GM19463 (cell line): Measurements from ENCODE around the gene CDIP1.

Experiments
- ATAC-seq: cut with Tn5 transposase; IDR thresholded peaks from one replicate; pipeline ENCODE4 v1.9.1; 2021; ENCODE audit warnings: mild to moderate bottlenecking, moderate library complexity; ENCODE audit not compliant: unreplicated experiment

The CDIP1 gene

DNA sequence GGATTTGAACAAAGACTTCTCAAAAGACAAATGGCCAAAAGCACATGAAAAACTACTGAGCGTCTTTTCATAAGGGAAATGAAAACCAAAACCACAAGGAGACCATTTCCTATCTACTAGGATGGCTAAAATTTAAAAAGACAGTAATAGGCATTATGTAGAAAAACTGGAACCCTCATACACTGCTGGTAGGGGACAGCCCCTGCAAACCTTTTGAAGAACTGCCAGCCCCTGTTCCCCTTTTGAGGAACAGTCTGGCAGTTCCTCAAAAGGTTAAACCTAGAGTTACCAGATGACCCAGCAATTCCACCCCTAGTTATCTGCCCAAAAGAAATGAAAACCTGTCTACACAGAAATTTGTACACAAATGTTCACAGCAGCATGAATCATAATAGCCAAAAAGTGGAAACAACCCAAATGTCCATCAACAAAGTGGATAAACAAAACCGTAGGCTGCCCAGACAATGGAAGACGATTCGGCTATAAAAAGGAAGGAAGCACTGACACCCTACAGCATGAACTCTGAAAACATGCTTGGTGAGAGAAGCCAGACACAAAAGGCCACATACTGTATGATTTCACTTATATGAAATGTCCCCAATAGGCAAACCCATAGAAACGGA lies 22.9 kb downstream of the CDIP1 start:
- peak; percentile 71 for ATAC-seq

DNA sequence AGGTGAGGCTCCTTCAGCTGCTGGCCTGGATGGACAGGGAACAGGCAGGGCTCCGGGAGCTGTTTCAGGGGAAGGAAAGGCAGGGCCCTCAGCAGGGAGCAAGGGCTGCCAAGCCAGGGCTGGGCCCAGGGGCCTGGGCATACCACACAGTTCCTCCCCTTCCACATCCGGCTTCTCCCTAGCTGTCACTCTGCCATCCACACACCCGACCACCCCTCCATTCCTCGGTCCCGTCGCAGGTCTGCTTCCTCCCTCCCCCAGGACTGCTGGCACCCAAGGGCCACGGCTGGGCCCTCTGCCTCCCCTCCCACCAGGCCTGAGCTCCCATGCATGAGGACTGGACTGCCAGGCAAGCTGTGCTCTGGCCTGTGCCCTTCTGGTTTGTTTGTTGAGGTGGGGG lies 24.0 kb downstream of the CDIP1 start:
- ATAC-seq: no peak

DNA sequence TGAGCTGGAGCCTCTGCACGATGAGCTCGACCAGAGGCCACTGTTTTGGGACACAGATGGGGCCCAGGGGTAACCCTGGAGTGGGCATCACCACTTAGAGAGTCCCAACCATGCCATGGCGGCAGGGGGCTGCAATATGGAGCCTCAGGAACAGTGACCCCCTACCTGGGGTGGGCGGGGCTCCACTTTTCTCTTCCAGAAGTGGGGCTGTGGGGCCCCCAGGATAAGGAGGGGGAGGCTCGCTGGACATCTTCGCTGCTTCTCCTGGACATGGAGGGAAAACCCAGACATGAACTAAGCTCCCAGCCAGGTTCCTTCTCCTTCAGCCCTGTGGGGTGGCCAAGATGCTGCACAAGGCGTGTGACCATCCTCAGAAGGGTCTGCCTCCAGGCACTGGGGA lies 24.7 kb downstream of the CDIP1 start:
- ATAC-seq: no peak

DNA sequence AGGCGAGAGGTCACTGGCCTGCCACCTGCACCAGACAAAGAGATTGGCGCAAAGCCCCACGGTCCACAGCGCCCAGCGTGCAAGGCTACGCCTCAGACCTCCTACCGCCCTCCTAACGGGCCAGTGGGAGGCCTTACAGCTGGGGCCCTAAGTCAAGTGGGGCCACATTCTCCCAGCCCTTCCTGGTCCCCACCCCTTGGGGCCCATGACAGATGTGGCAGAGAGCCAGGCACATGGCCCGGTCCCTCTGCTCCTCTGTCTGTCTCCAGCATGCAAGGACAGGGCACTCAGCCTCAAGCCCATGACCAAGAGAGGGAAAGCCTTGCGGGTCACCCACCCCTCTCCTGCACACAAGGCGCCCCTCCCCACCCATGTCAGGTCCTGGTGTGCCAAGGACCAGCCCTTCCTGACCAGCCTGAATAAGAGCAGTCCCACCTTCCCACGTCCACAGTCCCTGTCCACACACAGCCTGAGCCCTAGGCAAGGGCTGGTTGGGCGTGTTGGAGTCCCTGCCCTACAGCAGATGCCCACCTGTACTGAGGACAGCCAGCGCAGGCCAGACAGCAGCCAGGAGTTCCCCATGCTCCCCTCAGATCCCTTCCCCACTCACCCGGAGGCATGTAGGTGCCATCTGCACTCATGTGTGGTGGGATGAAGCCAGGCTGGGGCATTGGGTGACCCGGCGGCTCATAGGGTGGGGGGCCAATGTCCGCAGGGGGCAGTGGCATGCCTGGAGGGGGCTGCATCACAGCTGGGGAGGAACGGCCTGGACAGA lies 25.3 kb downstream of the CDIP1 start:
- ATAC-seq: no peak

DNA sequence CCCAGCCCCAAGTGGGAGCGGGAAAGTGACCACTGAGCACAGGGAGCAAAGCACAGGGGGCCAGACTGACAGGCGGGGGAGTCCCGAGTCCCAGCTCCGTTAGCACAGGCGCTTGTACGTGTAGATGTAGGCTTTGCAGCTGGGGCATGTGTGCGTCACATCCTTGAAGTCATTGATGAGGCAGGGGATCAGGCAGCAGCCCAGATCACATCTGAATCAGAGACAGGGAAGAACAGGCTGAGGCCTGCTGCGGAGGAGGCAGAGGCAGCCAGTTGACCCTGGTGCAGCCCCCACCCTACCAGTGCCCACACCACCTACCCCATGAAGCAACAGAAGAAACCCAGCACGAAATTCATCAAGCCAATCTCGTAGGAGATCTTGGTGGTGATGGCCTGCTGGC lies 26.1 kb downstream of the CDIP1 start:
- no peak for ATAC-seq

DNA sequence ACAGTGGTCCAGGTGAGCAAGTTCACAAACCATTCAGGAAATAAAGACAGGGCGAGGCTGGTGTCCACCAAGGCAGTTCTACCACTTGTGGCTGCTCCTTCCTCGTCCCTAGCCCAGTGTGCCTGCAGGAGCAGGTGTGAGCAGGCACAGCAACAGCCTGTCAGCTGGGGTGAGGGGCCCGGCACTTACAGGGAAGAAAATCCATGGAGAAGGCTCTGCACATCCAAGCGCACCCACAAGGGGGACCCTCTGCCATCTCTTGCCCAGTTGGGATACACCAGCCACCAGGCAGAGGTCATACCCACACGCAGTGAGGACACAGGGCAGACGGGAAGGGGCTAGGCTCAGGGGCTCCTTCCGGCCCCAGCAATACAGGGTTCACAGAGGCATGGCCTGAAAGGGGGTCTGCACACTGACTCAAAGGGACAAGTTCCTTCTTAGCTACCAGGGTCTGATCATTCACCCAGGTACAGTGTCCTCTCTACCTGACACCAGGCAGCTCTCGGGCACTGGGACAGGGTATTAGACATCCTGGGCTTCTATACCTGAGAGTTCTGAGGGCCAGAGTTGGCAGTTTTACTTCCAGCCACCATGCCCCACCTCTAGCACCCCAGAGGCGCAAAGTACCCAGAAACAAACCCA lies 27.0 kb downstream of the CDIP1 start:
- no peak for ATAC-seq

DNA sequence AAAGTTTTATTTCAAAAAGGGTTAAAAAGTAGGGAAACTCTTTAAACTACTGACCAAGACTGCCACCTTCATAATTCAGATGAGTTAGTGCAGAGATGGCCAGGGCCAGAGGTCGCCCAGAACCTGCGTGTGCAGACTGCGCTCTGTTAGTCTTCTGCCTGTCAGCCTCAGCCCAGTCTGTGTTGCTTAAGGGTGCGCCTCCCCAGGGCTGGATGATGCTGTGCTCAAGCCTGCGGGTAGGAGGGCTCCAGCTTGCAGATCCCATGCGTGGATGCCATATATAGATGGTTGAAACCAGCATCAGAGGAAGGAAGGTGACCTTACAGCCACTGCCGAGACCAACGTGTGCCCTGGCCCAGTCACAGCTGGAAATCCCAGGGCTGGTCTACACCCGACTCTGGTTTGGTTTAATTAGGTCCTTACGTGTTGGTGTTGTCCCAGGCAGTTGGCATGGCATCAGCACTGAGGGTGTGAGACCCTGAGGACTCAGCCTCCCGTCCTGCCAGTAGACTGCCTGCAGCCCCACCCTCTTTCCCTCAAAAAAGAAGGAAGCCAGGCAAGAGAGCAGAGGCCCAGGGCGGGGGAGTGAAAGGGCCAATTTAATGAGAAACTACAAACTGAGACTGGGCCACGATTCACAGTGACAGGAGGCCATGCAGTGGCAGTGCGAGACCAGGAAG lies 27.7 kb downstream of the CDIP1 start:
- ATAC-seq: no peak

DNA sequence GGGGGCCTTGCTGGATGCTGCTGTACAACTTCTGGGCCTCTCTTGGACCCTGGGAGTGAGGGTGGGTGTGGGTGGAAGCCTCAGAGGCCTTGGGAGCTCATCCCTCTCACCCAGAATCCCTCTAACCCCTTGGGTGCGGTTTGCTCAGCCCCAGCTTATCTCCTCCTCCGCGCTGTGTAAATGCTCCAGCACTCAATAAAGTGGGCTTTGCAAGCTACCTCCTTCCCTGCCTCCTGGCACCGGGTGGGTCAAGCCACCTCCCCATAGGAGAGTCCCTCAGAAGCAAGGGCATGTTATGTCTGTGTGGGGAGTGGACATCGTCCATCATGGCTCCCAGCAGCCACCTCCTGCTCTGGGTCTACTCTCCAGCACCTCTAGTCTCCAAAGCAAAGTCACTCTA lies 28.4 kb downstream of the CDIP1 start:
- ATAC-seq: no peak

DNA sequence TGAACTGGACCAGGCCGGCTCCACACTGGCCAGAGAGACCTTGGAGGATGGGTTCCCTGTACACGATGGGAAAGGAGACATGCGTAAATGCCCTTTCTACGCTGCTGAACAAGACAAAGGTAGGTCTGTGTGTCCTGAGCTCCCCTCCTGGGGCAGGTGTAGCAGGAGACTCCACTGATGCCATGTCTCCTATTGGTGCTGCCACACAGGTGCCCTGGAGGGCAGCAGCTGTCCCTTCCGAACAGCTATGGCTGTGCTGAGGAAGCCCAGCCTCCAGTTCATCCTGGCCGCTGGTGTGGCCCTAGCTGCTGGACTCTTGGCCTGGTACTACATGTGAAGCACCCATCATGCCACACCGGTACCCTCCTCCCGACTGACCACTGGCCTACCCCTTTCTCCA lies 29.2 kb downstream of the CDIP1 start:
- no peak for ATAC-seq

DNA sequence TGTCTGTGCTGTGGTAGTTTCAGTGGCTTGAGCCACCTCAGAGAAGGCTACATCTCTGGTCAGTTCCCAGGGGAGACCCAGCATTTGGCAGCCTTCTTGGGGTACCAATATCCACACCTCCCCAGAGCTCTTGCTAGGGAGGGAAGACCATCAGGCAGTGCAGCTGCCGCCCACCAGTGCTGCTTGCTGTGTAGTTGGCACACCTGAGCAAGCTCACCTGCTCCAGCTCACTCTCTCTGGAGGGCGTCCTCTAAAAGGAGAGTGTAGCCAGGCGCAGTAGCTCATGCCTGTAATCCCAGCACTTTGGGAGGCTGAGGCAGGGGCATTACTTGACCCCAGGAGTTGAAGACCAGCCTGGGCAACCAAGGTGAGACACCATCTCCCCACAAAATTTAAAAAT lies 29.8 kb downstream of the CDIP1 start:
- no peak for ATAC-seq

DNA sequence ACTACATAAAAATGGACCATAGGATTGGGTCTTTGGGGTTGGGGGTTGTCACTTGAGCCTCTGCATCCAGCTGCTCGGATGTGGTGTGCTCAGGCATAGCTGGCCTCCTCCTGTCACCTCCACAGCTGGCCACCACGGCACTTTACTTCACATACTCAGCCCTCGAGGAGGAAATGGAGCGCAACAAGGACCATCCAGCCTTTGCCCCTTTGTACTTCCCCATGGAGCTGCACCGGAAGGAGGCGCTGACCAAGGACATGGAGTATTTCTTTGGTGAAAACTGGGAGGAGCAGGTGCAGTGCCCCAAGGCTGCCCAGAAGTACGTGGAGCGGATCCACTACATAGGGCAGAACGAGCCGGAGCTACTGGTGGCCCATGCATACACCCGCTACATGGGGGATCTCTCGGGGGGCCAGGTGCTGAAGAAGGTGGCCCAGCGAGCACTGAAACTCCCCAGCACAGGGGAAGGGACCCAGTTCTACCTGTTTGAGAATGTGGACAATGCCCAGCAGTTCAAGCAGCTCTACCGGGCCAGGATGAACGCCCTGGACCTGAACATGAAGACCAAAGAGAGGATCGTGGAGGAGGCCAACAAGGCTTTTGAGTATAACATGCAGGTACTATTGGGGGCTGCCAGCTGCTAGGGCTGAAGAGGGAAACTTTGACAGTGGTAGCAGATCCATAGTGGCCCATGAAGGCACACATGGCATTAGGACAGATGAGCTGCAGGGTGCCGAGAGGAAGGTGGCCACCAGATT lies 30.8 kb downstream of the CDIP1 start:
- no peak for ATAC-seq

DNA sequence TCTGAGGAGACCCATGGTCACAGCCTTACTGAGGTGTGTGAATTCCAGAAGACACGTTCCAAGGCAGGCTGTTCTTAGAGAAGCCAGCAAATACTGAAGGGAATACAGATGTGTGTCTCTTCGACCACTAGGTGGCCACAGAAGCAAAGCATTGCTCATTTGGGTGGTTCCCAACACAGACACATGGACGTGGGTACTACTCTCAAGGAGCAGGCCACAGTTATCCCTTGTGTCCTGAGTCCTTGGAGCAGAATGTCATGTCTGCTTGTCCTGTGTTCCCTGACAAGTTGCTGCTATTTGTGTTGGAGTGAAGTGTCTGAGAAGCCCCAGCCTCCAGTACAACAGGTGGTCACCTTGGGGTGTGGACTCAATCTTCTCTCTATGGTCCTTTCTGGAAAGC lies 32.1 kb downstream of the CDIP1 start:
- peak; percentile 53 for ATAC-seq

DNA sequence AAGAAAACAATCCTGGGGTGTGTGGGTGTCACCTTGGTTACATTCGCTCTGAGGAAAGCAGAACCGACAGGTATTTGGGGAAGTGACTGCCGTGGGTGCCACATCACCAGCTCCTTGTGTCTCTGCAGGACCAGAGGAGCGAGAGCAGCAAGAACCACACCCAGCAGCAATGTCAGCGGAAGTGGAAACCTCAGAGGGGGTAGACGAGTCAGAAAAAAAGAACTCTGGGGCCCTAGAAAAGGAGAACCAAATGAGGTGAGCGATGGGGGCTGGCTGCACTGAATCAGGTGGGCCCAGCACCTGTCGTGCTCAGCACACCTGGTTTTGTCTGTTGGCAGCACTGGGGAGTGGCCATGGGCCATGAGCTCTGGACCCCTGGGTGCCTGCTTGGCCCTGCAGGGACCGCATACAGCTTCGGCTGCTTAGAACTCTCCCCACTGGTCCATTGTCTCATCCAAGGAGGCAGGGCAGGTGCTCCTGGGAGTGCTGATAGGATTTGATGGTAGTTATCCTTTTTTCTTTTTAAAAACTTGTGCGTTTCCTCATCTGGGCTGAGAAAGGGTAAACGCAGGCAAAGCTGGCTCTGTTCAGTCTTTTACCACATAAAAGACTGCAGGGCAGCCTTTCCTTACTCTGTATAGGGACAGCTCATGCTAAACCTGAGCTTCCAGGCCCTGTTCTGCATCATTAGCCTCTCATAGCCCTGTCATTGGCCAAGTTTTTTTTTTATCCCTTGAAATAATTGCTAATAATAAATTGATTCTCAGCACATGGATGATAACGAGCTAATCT lies 33.0 kb downstream of the CDIP1 start:
- peak; percentile 71 for ATAC-seq

DNA sequence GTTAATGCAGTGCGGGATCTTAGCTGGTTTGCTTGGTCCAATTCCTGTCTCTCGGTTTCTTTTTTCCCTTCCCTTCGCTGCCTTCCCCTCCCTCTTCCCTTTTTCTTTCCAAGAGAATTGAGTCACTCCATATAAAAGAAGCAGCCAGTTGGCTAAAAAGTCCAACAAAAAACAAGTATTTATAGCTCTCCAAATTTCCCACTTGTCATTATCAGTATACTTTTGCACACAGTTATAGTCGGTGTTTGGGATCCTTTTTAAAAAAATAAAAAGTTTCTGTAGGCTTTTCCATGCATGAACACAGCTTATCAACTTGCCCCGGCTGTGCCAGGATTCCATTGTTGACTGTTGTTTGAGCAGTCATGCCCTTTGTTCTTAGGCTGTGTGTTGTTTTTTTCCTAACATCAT lies 37.5 kb downstream of the CDIP1 start:
- ATAC-seq: no peak

DNA sequence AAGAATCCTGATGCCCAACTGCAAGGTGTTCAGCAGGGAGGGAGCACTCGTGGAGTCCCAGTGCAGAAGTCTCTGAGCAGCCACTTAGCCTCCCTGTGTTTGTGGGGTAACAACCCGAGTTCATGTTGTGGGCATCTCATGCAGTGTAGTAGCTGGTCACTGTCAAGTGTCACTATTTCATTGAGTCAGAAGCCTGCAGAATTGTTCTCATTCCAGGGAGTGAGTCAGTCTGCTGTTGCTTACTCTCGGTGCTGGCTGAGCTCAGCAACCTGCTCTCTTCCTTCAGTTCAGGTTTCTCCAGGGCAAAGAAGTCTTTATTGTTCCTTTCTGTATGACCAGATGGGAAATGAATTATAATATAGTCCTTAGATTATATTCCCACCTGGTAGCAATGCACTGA lies 38.3 kb downstream of the CDIP1 start:
- ATAC-seq: no peak

DNA sequence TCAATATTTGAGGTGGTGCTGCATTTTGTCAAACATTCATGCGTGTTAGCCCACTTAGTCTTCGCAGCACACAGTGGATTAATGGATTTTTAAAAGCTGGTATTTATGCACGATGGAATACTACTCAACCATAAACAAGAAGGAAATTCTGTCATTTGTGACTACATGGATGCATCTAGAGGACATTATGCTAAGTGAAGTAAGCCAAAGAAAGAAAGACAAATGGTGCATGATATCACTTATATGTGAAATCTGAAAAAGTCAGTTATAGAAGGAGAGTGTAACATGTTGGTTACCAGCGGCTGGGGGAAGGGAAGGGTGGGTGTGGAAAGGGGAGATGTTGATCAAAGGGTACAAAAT lies 39.4 kb downstream of the CDIP1 start:
- no peak for ATAC-seq

DNA sequence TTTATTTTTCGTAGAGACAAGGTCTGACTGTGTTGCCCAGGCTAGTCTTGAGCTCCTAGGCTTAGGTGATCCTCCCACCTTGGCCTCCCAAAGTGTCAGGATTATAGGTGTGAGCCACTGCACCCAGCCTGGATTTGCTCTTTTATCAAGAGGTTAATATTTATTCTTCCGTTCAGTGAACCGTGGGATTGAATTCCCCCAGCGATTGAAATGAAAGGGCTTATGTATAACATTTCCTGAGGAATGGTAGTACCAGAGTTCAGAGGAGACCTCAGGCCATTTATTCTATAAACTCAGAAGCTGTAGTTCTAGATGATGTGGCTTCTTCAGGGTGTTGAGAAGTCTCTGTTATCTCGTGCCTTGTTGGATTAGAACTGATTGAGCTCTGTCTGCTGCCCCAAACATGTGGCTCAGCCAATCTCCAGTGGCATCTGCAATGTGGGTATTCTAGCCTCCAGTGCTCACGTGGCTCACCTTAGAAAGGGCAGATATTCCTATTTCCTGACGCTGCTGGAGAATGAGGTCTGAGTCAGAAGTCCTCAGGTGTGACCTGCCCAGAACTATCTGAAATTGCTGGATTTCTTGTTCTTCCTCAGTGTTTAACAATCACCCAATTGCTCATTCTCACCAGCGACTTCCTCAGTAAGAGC lies 39.9 kb downstream of the CDIP1 start:
- ATAC-seq: no peak

DNA sequence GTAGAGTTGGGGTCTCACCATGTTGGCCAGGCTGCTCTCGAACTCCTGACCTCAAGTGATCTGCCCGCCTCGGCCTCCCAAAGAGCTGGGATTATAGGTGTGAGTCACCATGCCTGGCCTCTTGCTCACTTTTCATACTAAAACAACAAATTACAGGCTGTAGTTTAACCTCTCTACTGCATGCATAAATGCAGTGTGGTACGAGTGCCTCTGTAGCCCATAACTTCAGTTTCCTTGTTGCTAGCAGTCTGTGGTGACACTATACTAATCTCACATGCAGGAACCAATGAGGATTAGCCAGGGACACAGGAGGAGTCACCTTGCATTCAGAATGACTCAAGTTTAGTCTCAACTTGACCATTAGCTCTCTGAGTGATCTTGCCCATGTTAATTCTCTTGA lies 42.3 kb downstream of the CDIP1 start:
- no peak for ATAC-seq

DNA sequence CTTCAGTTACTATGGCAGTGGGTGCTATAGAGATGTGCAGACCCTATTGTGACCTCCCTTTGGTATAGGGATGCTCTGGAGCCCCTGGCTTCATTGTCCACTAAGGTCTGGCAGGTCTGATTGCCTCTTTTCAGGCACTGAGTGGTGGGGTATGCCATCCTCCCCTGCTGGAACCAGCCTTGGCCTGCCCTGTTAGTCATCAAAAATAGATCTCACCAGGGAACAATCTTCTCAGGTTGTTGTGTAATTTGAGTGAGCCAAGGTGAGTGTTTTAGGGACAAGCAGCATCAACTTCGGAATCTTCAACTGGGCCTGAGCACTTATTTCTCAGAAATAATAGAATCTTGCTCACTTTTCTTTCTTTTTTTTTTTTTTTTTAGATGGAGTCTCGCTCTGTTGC lies 42.8 kb downstream of the CDIP1 start:
- no peak for ATAC-seq
